GM18517 (cell line): ENCODE data around the gene SCYGR8.
"Not testable (repeated sequence)": the region's sequence is repeated elsewhere in the genome, so short reads cannot be mapped to it uniquely, and the experiment has no call there.

Source experiments
- ATAC-seq: cut with Tn5 transposase; IDR thresholded peaks from one replicate; pipeline ENCODE4 v1.9.1; 2021; ENCODE audit warnings: mild to moderate bottlenecking, moderate library complexity; ENCODE audit not compliant: unreplicated experiment

The SCYGR8 gene

GRCh38 chr2:227745594-227745993 is at the start of gene SCYGR8:
TSS of gene SCYGR8 (plus strand) at chr2:227745894. CDS start at chr2:227745894, 0 bp downstream.
- ATAC-seq, result no peak

- ATAC-seq, result no peak
Measured at GRCh38 chr2:227696990-227697679, 48.6 kb upstream of the SCYGR8 start.

GRCh38 chr2:227701556-227701955 is 44.1 kb upstream of the SCYGR8 start:
- ATAC-seq, result no peak

GRCh38 chr2:227703280-227703732 is 42.4 kb upstream of the SCYGR8 start:
- ATAC-seq, result no peak

GRCh38 chr2:227703961-227704360 is 41.7 kb upstream of the SCYGR8 start:
- no peak for ATAC-seq

- ATAC-seq, result no peak
Measured at GRCh38 chr2:227706859-227707258, 38.8 kb upstream of the SCYGR8 start.

GRCh38 chr2:227707390-227707789 is 38.3 kb upstream of the SCYGR8 start:
- no peak for ATAC-seq

- no peak for ATAC-seq
Measured at GRCh38 chr2:227710986-227711385, 34.7 kb upstream of the SCYGR8 start.

- no peak for ATAC-seq
Measured at GRCh38 chr2:227713291-227713690, 32.4 kb upstream of the SCYGR8 start.

GRCh38 chr2:227716501-227716900 is 29.2 kb upstream of the SCYGR8 start:
- no peak for ATAC-seq

- ATAC-seq, result no peak
Measured at GRCh38 chr2:227717687-227718567, 27.8 kb upstream of the SCYGR8 start, which contains the start of gene SLC19A3. TSS of gene SLC19A3 (minus strand) at chr2:227718028. CDS start at chr2:227702318, 15,710 bp downstream.

GRCh38 chr2:227719641-227720040 is 26.1 kb upstream of the SCYGR8 start:
- ATAC-seq, result no peak

- ATAC-seq, result no peak
Measured at GRCh38 chr2:227720680-227721079, 25.0 kb upstream of the SCYGR8 start.

- ATAC-seq, result not testable (repeated sequence)
Measured at GRCh38 chr2:227722821-227723220, 22.9 kb upstream of the SCYGR8 start.

GRCh38 chr2:227724394-227725039 is 21.2 kb upstream of the SCYGR8 start, which contains the start of gene SCYGR6:
TSS of gene SCYGR6 (minus strand) at chr2:227724757. CDS start at chr2:227724757, 0 bp downstream.
- no peak for ATAC-seq

- ATAC-seq, result no peak
Measured at GRCh38 chr2:227728035-227728434, 17.7 kb upstream of the SCYGR8 start, which contains the start of gene SCYGR7. TSS of gene SCYGR7 (plus strand) at chr2:227728335. CDS start at chr2:227728335, 0 bp downstream.

GRCh38 chr2:227739351-227739750 is 6.3 kb upstream of the SCYGR8 start:
- ATAC-seq, result no peak

- not testable (repeated sequence) for ATAC-seq
Measured at GRCh38 chr2:227740705-227741104, 5.0 kb upstream of the SCYGR8 start.

GRCh38 chr2:227748079-227748478 is 2.4 kb downstream of the SCYGR8 start:
- no peak for ATAC-seq

- not testable (repeated sequence) for ATAC-seq
Measured at GRCh38 chr2:227756261-227756660, 10.6 kb downstream of the SCYGR8 start.
